GM12878 (cell line): ENCODE data around the gene GRN. TPM values are rescaled to one million over a fixed set of nuclear protein-coding genes. Genes with fewer than 3 reads are reported as not detected.
A peak's percentile ranks its signal among the peaks of the same experiment; 100 is the strongest.

ENCODE experiments used
- ATAC-seq: fragments of 200-7000 bp; cut with Tn5 transposase; 3 replicates; pipeline ENCODE4 v1.9.1; 2020; ENCODE audit warnings: mild to moderate bottlenecking, moderate library complexity
- BruUV-seq: library from RNA; stranded (reverse); fragments of 400-500 nt; replicated peaks from 2 replicates; lab custom pipeline; 2021; lab: Mats Ljungman, UMichigan
- CTCF ChIA-PET: fragments of 300-600 bp; sonication (Branson Sonifier 250); formaldehyde crosslinking; extraction: SDS; loops from one replicate; lab custom pipeline; 2021; ENCODE audit warnings: inconsistent platforms; lab: Yijun Ruan, JAX
- POLR2A ChIA-PET: fragments of 350-600 bp; formaldehyde crosslinking; extraction: SDS; loops from one replicate; lab custom pipeline; 2021; ENCODE audit warnings: inconsistent platforms; lab: Charles Lee
- RAD21 ChIA-PET: fragments of 300-600 bp; sonication (Branson Sonifier 250); formaldehyde crosslinking; loops from one replicate; lab custom pipeline; 2023; ENCODE audit warnings: antibody characterized with exemption; ENCODE audit not compliant: unreplicated experiment; lab: Charles Lee
- SMC1A ChIA-PET: fragments of 300-600 bp; sonication (Branson Sonifier 250); formaldehyde crosslinking; loops from one replicate; lab custom pipeline; 2023; ENCODE audit not compliant: unreplicated experiment, uncharacterized antibody; lab: Charles Lee
- DNase-seq: peaks from one replicate; pipeline ENCODE4 v3.0.0-alpha.2; 2011; ENCODE audit warnings: low read depth, low spot score
- FAIRE-seq: peaks from 3 replicates; lab custom pipeline; 2011; peaks lifted over from hg19 to GRCh38; lab: Jason Lieb, UNC
- H2AFZ ChIP-seq: 2 replicates; pipeline ENCODE4 v1.6.0; 2011; ENCODE audit warnings: low read depth, low read length, control low read depth; ENCODE audit not compliant: control insufficient read depth
- H3K27ac ChIP-seq: 2 replicates; pipeline ENCODE4 v1.5.1; 2011; ENCODE audit warnings: control low read depth; ENCODE audit not compliant: control insufficient read depth, insufficient read depth
- H3K27me3 ChIP-seq, 2 experiments: replicated peaks in 1 of 2; 2 replicates each; pipeline versions ENCODE4 v1.6.0 to v1.6.1; 2011; ENCODE audit warnings: low read length in 1 of 2; ENCODE audit not compliant: control insufficient read depth in 2 of 2, insufficient read depth in 2 of 2
- H3K36me3 ChIP-seq, 2 experiments: 2 replicates each; pipeline ENCODE4 v1.5.1; 2011; ENCODE audit warnings: low read length in 1 of 2; ENCODE audit not compliant: control insufficient read depth in 2 of 2, insufficient read depth in 2 of 2
- H3K4me1 ChIP-seq: 2 replicates; pipeline ENCODE4 v1.6.1; 2011; ENCODE audit warnings: mild to moderate bottlenecking, low read length, moderate library complexity, mixed read lengths; ENCODE audit not compliant: control insufficient read depth, insufficient read depth
- H3K4me2 ChIP-seq: 2 replicates; pipeline ENCODE4 v1.6.0; 2011; ENCODE audit warnings: control low read depth; ENCODE audit not compliant: control insufficient read depth, insufficient read depth
- H3K4me3 ChIP-seq: fragments of 200-600 bp; sonication (generic); 2 replicates; pipeline ENCODE4 v1.5.1; 2016
- H3K79me2 ChIP-seq: 2 replicates; pipeline ENCODE4 v1.6.0; 2011; ENCODE audit warnings: low read length; ENCODE audit not compliant: control insufficient read depth, insufficient read depth
- H3K9ac ChIP-seq: 2 replicates; pipeline ENCODE4 v1.8.0; 2011; ENCODE audit warnings: low read length, control low read depth, mixed read lengths; ENCODE audit not compliant: control insufficient read depth, insufficient read depth
- H3K9me3 ChIP-seq: replicated peaks from 3 replicates; pipeline ENCODE4 v1.5.1; 2011; ENCODE audit warnings: mild to moderate bottlenecking, low read length; ENCODE audit not compliant: control insufficient read depth, insufficient read depth
- H4K20me1 ChIP-seq: 2 replicates; pipeline ENCODE4 v1.6.0; 2011; ENCODE audit not compliant: control insufficient read depth, insufficient read depth
- BACH1 ChIP-seq: fragments of 450-650 bp; IDR thresholded peaks from 2 replicates; pipeline ENCODE4 v1.6.1; 2017; ENCODE audit warnings: mild to moderate bottlenecking, borderline replicate concordance
- CBX5 ChIP-seq: sonication (generic); IDR thresholded peaks from 2 replicates; pipeline ENCODE4 v1.6.1; 2016; ENCODE audit warnings: low read depth, moderate library complexity, mild to moderate bottlenecking, inconsistent platforms
- FOS ChIP-seq: IDR thresholded peaks from 3 replicates; pipeline ENCODE4 v1.6.1; 2011; ENCODE audit warnings: borderline replicate concordance; ENCODE audit not compliant: insufficient read length; ENCODE audit errors: extremely low read depth
- GATAD2B ChIP-seq: fragments of 450-650 bp; conservative IDR thresholded peaks from 2 replicates; pipeline ENCODE4 v1.6.1; 2017; ENCODE audit warnings: low read depth, mild to moderate bottlenecking, moderate library complexity
- MEF2A ChIP-seq: IDR thresholded peaks from 2 replicates; pipeline ENCODE4 v1.6.1; 2011; ENCODE audit warnings: low read depth, mild to moderate bottlenecking, low read length, moderate library complexity; ENCODE audit not compliant: insufficient read depth
- MYC ChIP-seq: IDR thresholded peaks from 2 replicates; pipeline ENCODE4 v1.6.1; 2011; ENCODE audit warnings: mild to moderate bottlenecking, low read length, moderate library complexity, inconsistent platforms; ENCODE audit not compliant: insufficient read depth, insufficient replicate concordance, insufficient read length, severe bottlenecking
- NFYB ChIP-seq: IDR thresholded peaks from 2 replicates; pipeline ENCODE4 v1.6.1; 2011; ENCODE audit warnings: low read depth, mild to moderate bottlenecking, low read length, improper control_type of control experiment, moderate library complexity; ENCODE audit not compliant: insufficient read depth
- NKRF ChIP-seq: fragments of 450-650 bp; conservative IDR thresholded peaks from 2 replicates; pipeline ENCODE4 v1.6.1; 2017; ENCODE audit warnings: mild to moderate bottlenecking, moderate library complexity
- PAX8 ChIP-seq: fragments of 450-650 bp; IDR thresholded peaks from 2 replicates; pipeline ENCODE4 v1.6.1; 2017; ENCODE audit warnings: mild to moderate bottlenecking, moderate library complexity
- RAD21 ChIP-seq: IDR thresholded peaks from 2 replicates; pipeline ENCODE4 v1.6.1; 2011; ENCODE audit warnings: mild to moderate bottlenecking, low read depth, low read length, moderate library complexity; ENCODE audit not compliant: insufficient read depth
- RELB ChIP-seq: fragments of 450-650 bp; IDR thresholded peaks from 2 replicates; pipeline ENCODE4 v1.6.1; 2017; ENCODE audit warnings: low read depth, mild to moderate bottlenecking, moderate library complexity
- SIX5 ChIP-seq: IDR thresholded peaks from 2 replicates; pipeline ENCODE4 v1.6.1; 2011; ENCODE audit warnings: mild to moderate bottlenecking, low read depth, low read length, moderate library complexity; ENCODE audit not compliant: severe bottlenecking
- SP1 ChIP-seq: IDR thresholded peaks from one replicate; pipeline ENCODE4 v1.6.1; 2011; ENCODE audit warnings: low read depth, low read length
- TCF7 ChIP-seq: IDR thresholded peaks from 2 replicates; pipeline ENCODE4 v1.6.1; 2014; ENCODE audit warnings: antibody characterized with exemption, borderline replicate concordance
- WRNIP1 ChIP-seq: IDR thresholded peaks from 2 replicates; pipeline ENCODE4 v1.6.1; 2011; ENCODE audit warnings: low read depth, low read length, improper control_type of control experiment, borderline replicate concordance
- YBX1 ChIP-seq: fragments of 450-650 bp; IDR thresholded peaks from 2 replicates; pipeline ENCODE4 v1.6.1; 2016; ENCODE audit warnings: antibody characterized with exemption
- ZNF217 ChIP-seq: fragments of 450-650 bp; IDR thresholded peaks from 2 replicates; pipeline ENCODE4 v1.6.1; 2017; ENCODE audit warnings: antibody characterized with exemption, mild to moderate bottlenecking
- WGBS: methylation state at CpG from one replicate; pipeline ENCODE4 v1.1.6; 2016; ENCODE audit warnings: low lambda C conversion rate; ENCODE audit not compliant: insufficient replicate concordance, insufficient coverage; ENCODE audit errors: missing lambda C conversion rate; 5-methylcytosine and 5-hydroxymethylcytosine counted together
- in situ Hi-C: fragments of 300-500 bp; cut with MboI; formaldehyde crosslinking; loops from 9 replicates; pipeline ENCODE4 v1.14.3; 2018; ENCODE audit warnings: mixed read lengths
- intact Hi-C: fragments of 100-400 bp; cut with micrococcal nuclease; formaldehyde crosslinking; loops from one replicate; pipeline ENCODE4 v1.14.2; 2022; ENCODE audit not compliant: unreplicated experiment
- polyA plus RNA-seq, 11 experiments: library from polyadenylated mRNA; depleted of rRNA in 4 of 11; unstranded in 6 of 11; stranded (reverse) in 5 of 11; fragments of >200 nt; fragmentation: Nextera tagmentation in 4 of 11; fragmentation: Illumina TruSeq in 1 of 11; extraction: Ambion mirVana in 4 of 11; extraction: Trizol in 1 of 11; gene quantifications; 1 replicate in 1 of 11; 2 replicates in 10 of 11; pipeline versions ENCODE4 v1.2.1 to v1.2.3, GENCODE V29; 2011 to 2016; ENCODE audit warnings: inconsistent platforms in 2 of 11, missing spikeins in 2 of 11, low read depth in 1 of 11
- total RNA-seq, 4 experiments: library from RNA; depleted of rRNA in 3 of 4; stranded (reverse); fragments of >200 nt in 3 of 4; fragmentation: Illumina TruSeq in 1 of 4; extraction: Trizol in 1 of 4; gene quantifications; 2 replicates each; pipeline versions ENCODE4 v1.2.1 to v1.2.3, GENCODE V29; 2013 to 2021

GRN gene
- total and polyA plus RNA-seq, 10 of the 15 experiments (the other 5 are each of a cell fraction or from before 2014, with no cell fraction given), result 22.3 to 389 (median 139) TPM

DNA sequence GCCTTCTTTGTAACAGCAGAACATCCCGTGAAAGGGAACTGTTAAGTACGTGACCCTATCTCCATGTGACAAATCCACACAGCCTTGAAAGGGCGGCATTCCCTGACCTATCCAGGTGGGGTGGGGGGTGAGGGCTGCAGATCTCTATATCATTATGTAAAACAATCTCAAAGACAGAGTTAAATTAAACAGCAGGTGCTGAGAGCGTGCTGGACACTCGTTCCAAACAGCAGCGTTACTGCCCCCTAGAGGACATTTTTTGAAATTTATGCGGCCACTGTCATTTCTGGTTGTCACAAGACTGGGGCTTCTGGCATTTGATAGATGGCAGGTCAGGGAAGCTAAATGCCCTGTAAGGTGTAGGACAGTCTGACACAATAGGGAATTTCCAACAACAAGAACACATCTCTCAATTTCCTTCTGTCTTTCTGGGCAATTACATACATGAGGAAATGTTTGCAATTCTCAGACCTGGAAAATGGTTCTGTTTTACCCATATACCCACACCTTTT is 13.8 kb upstream of the GRN start:
- Histone ChIP-seq H3K79me2 (no peaks in the 10 kb centered on the region; the same call in 1 of the 2 replicates), H3K36me3 (no peaks in the 10 kb centered on the region), H3K9me3 (no peaks in the 10 kb centered on the region), H2AFZ (peak overlapping the region; percentile 69), H3K4me1 (peaks cover 14% of the 10 kb centered on the region), H4K20me1 (no peaks in the 10 kb centered on the region), H3K27me3 (no peaks in the 10 kb centered on the region), H3K4me3 (no peak overlapping the region), H3K27ac (no peak overlapping the region), H3K9ac (no peak overlapping the region), H3K4me2 (peak overlapping the region; percentile 40; the same call in 1 of the 2 replicates)
- ChIA-PET SMC1A (interaction anchor here (0.7 to 4.3 kb wide), 13 partner anchors 11 to 387 kb away, joined by 3 to 38 read pairs (median 5); partner anchors contain the start of gene GRN), CTCF (interaction anchor here (0.7 to 9.1 kb wide), 24 partner anchors 11 to 338 kb away, joined by 3 to 154 read pairs (median 4); partner anchors contain the start of gene GRN), POLR2A (interaction anchor here (0.5 to 2.6 kb wide), 8 partner anchors 14 to 146 kb away, joined by 3 to 10 read pairs (median 3); partner anchors contain the start of gene GRN), RAD21 (interaction anchor here (0.7 to 4.4 kb wide), 11 partner anchors 11 to 231 kb away, joined by 3 to 46 read pairs (median 5); partner anchors contain the start of gene GRN)
- DNase-seq, result no peak
- WGBS, result 3% methylated on average over 7 of the region's 7 CpGs
- in situ Hi-C loops (no loop called here), intact Hi-C loops (loop anchor here (1.0 kb wide), 1 partner anchor 121 kb away; no protein-coding TSS in a partner anchor)
- peak; percentile 84 for FAIRE-seq
- peak; percentile 72 for ATAC-seq
- BruUV-seq, result no TSS peak
- TF ChIP-seq BACH1, result no peak
- TF ChIP-seq CBX5, result no peak
- no peak for TF ChIP-seq TCF7
- TF ChIP-seq MEF2A, result no peak
- no peak for TF ChIP-seq SP1
- TF ChIP-seq GATAD2B, result no peak
- TF ChIP-seq NKRF, result no peak
- TF ChIP-seq MYC, result no peak
- no peak for TF ChIP-seq FOS
- TF ChIP-seq YBX1, result no peak
- TF ChIP-seq RELB, result no peak
- no peak for TF ChIP-seq PAX8
- no peak for TF ChIP-seq SIX5
- TF ChIP-seq WRNIP1, result no peak
- TF ChIP-seq RAD21, result peak; percentile 83
- TF ChIP-seq NFYB, result no peak
- no peak for TF ChIP-seq ZNF217
